ENCODE results near the gene PRDM7.

DNA sequence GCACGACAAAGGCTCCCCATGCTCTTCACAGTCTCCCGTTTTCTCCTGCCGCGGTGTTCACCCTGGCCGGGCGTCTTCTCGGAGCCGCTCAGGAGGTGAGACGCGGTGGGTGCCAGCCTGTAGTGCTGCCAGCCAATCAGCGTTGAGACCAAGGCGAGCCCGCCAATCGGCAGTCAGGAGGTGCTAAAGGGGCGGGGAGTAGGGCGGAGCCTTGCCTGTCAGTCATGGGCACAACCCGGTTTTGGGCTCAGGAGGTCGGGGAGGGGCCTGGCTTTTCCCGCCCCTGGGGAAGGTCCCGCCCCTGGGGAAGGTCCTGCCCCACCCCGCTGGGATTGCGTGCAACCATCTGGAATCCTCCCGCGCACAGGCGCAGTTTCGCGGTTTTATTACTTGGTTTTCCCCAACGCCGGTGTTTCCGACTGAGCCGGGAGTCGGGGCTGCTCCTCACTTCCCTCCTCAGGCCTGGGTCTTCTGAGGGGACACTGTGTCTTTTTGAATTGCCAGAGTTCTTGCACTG, at the start of gene PRDM7:
- no peak for TF ChIP-seq POLR2A (IDR thresholded peaks at IDR 0.05; ENCODE audit: low read depth, low read length)
- TF ChIP-seq, protein P1, sequence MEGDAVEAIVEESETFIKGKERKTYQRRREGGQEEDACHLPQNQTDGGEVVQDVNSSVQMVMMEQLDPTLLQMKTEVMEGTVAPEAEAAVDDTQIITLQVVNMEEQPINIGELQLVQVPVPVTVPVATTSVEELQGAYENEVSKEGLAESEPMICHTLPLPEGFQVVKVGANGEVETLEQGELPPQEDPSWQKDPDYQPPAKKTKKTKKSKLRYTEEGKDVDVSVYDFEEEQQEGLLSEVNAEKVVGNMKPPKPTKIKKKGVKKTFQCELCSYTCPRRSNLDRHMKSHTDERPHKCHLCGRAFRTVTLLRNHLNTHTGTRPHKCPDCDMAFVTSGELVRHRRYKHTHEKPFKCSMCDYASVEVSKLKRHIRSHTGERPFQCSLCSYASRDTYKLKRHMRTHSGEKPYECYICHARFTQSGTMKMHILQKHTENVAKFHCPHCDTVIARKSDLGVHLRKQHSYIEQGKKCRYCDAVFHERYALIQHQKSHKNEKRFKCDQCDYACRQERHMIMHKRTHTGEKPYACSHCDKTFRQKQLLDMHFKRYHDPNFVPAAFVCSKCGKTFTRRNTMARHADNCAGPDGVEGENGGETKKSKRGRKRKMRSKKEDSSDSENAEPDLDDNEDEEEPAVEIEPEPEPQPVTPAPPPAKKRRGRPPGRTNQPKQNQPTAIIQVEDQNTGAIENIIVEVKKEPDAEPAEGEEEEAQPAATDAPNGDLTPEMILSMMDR (conservative IDR thresholded peaks at IDR 0.05; ENCODE audit: low read depth, low read length): no peak
- no peak for TF ChIP-seq SMC3 (IDR thresholded peaks at IDR 0.05; ENCODE audit: low read depth, low read length)
- TF ChIP-seq ELK1 (IDR thresholded peaks at IDR 0.05; ENCODE audit: borderline replicate concordance, low read depth, low read length): no peak
- TF ChIP-seq USF2 (IDR thresholded peaks at IDR 0.05; ENCODE audit: low read depth, low read length): no peak
- no peak for TF ChIP-seq MXI1 (IDR thresholded peaks at IDR 0.05; ENCODE audit: borderline replicate concordance, low read depth, low read length)

Measured in IMR-90 (cell line).